Liver (tissue), 3 donors: ENCODE measurements around the gene ADIRF.

Source experiments
- ATF3 ChIP-seq: IDR thresholded peaks from 2 replicates; pipeline ENCODE4 v1.6.1; 2016; ENCODE audit warnings: antibody characterized with exemption
- CTCF ChIP-seq: fragments of 150-350 bp; IDR thresholded peaks from 2 replicates; pipeline ENCODE4 v1.5.1; 2017; ENCODE audit warnings: improper control_type of control experiment, low read depth, low read length; ENCODE audit not compliant: missing input control
- EGR1 ChIP-seq, 2 donors: IDR thresholded peaks; 2 replicates each; pipeline ENCODE4 v1.6.1; 2016 to 2018; ENCODE audit warnings: antibody characterized with exemption in 2 of 2, low read depth in 2 of 2
- FOXA1 ChIP-seq: IDR thresholded peaks from 2 replicates; pipeline ENCODE4 v1.6.1; 2016; ENCODE audit warnings: antibody characterized with exemption
- HNF4A ChIP-seq, 2 donors: conservative IDR thresholded peaks; 2 replicates each; pipeline ENCODE4 v1.6.1; 2016; ENCODE audit warnings: antibody characterized with exemption in 2 of 2, mild to moderate bottlenecking in 2 of 2
- RAD21 ChIP-seq, 2 donors: IDR thresholded peaks; 2 replicates each; pipeline ENCODE4 v1.6.1; 2016; ENCODE audit warnings: antibody characterized with exemption in 2 of 2, mild to moderate bottlenecking in 2 of 2
- REST ChIP-seq: IDR thresholded peaks from 2 replicates; pipeline ENCODE4 v1.6.1; 2016; ENCODE audit warnings: antibody characterized with exemption, mild to moderate bottlenecking
- SP1 ChIP-seq: IDR thresholded peaks from 2 replicates; pipeline ENCODE4 v1.6.1; 2018; ENCODE audit warnings: antibody characterized with exemption, mild to moderate bottlenecking
- TAF1 ChIP-seq: conservative IDR thresholded peaks from 2 replicates; pipeline ENCODE4 v1.6.1; 2016; ENCODE audit warnings: antibody characterized with exemption, mild to moderate bottlenecking
- donor health status: healthy.
- donor health status: healthy.

GRCh38 chr10:86962136-86962980 lies 5.9 kb upstream of the ADIRF start:
- TF ChIP-seq CTCF (no peak), RAD21 (IDR thresholded peaks at IDR 0.05) (no peak), TAF1 (no peak), FOXA1 (no peak), ATF3 (no peak), REST (no peak), EGR1 (IDR thresholded peaks at IDR 0.05; ENCODE audit: low read depth in 2 of 2) (no peak), SP1 (no peak), HNF4A (conservative IDR thresholded peaks at IDR 0.05) (no peak)
